Kidney (tissue), 14 donors: ENCODE results near the gene CRYBG1. TPM values are rescaled to one million over a fixed set of nuclear protein-coding genes. Genes with fewer than 3 reads are reported as not detected.

Source experiments
- DNase-seq, 5 donors: peaks; one replicate each; pipeline ENCODE4 v3.0.0-alpha.2; 2013 to 2020
- FAIRE-seq: peaks from 2 replicates; lab custom pipeline; 2012; peaks lifted over from hg19 to GRCh38; lab: Jason Lieb, UNC
- H3K27ac ChIP-seq, 2 donors: one replicate each; pipeline ENCODE4 v1.7.0; 2013; ENCODE audit warnings: low read depth in 2 of 2, low read length in 2 of 2, inconsistent platforms in 1 of 2
- H3K27me3 ChIP-seq: one replicate; pipeline ENCODE4 v1.7.1; 2013; ENCODE audit warnings: low read length, inconsistent platforms; ENCODE audit not compliant: control insufficient read depth, insufficient read depth
- H3K36me3 ChIP-seq, 3 donors: one replicate each; pipeline versions ENCODE4 v1.7.0 to v1.7.1; 2013; ENCODE audit warnings: low read length in 3 of 3, control low read depth in 1 of 3, inconsistent platforms in 1 of 3; ENCODE audit not compliant: insufficient read depth in 3 of 3, control insufficient read depth in 2 of 3
- H3K4me1 ChIP-seq, 3 donors: one replicate each; pipeline versions ENCODE4 v1.7.0 to v1.7.1; 2013; ENCODE audit warnings: low read length in 3 of 3, inconsistent platforms in 1 of 3, low read depth in 1 of 3; ENCODE audit not compliant: control insufficient read depth in 2 of 3, insufficient read depth in 2 of 3
- H3K4me3 ChIP-seq, 3 donors: one replicate each; pipeline versions ENCODE4 v1.7.0 to v1.8.1; 2013; ENCODE audit warnings: low read length in 3 of 3, control low read depth in 1 of 3, inconsistent platforms in 1 of 3
- H3K9ac ChIP-seq, 3 donors: one replicate each; pipeline versions ENCODE4 v1.7.0 to v1.7.1; 2013; ENCODE audit warnings: low read length in 3 of 3, control low read depth in 1 of 3, inconsistent platforms in 1 of 3
- H3K9me3 ChIP-seq, 3 donors: one replicate each; pipeline versions ENCODE4 v1.7.0 to v1.7.1; 2013; ENCODE audit warnings: low read length in 3 of 3, control low read depth in 1 of 3, inconsistent platforms in 1 of 3; ENCODE audit not compliant: control insufficient read depth in 2 of 3, insufficient read depth in 1 of 3
- CTCF ChIP-seq: IDR thresholded peaks from 3 replicates; pipeline ENCODE4 v1.5.1; 2012; ENCODE audit warnings: mild to moderate bottlenecking, moderate library complexity, borderline replicate concordance; ENCODE audit not compliant: insufficient read depth; ENCODE audit errors: extremely low read depth
- intact Hi-C: fragments of 100-400 bp; cut with DNase I; formaldehyde crosslinking; loops from one replicate; pipeline ENCODE4 v1.11.1; 2022
- polyA plus RNA-seq: library from polyadenylated mRNA; stranded (reverse); fragments of 350-450 nt; fragmentation: Illumina TruSeq; extraction: RNeasy Lipid Tissue Mini Kit (QIAGEN cat#74804); gene quantifications from one replicate; pipeline ENCODE4 v1.2.3, GENCODE V29; 2014; ENCODE audit warnings: low read depth, low replicate concordance; ENCODE audit not compliant: insufficient read depth
- total RNA-seq: library from RNA; stranded (reverse); fragmentation: NEBNext Ultra II Directional; extraction: Animal tissue kit (Norgen Biotek cat#: 25700); gene quantifications from one replicate; pipeline ENCODE4 v1.2.1, GENCODE V29; 2021
- donor health status: control.
- donor health status: control.
- donor health status: control.
- donor health status: control.
- donor health status: control.
- donor health status: DM: yes; HTN: yes; CAD: no.
- donor health status: Normal renal cell carcinoma (clear cell type).

Gene CRYBG1
- total and polyA plus RNA-seq, 2 donors from 2014 or later, result 7.0 to 32.6 TPM

- H3K27me3 ChIP-seq, result no peaks in the 10 kb centered on the region
- H3K36me3 ChIP-seq, result peaks cover 0 to 5% (median 0%) of the 10 kb centered on the region in 3 donors
- FAIRE-seq (no peak), DNase-seq (no peak)
- H3K9ac ChIP-seq, result no peak overlapping the region
- H3K4me1 ChIP-seq, result peaks cover 0 to 14% (median 5%) of the 10 kb centered on the region in 3 donors
- no peak overlapping the region for H3K27ac ChIP-seq
- no peaks in the 10 kb centered on the region for H3K9me3 ChIP-seq
- no peak overlapping the region for H3K4me3 ChIP-seq
- intact Hi-C loops, result no loop called here
- TF ChIP-seq CTCF, result no peak
Observed at GRCh38 chr6:106517706-106518105, 157.2 kb downstream of the CRYBG1 start.

- no peak for TF ChIP-seq CTCF
- H3K4me3 ChIP-seq, result no peak overlapping the region
- FAIRE-seq (no peak), DNase-seq (no peak)
- no peak overlapping the region for H3K27ac ChIP-seq
- peaks cover 0 to 5% (median 0%) of the 10 kb centered on the region in 3 donors for H3K36me3 ChIP-seq
- no peak overlapping the region for H3K9ac ChIP-seq
- intact Hi-C loops, result no loop called here
- H3K9me3 ChIP-seq, result no peaks in the 10 kb centered on the region
- H3K4me1 ChIP-seq, result peaks cover 0 to 7% (median 3%) of the 10 kb centered on the region in 3 donors
- H3K27me3 ChIP-seq, result no peaks in the 10 kb centered on the region
Observed at GRCh38 chr6:106518748-106519147, 158.2 kb downstream of the CRYBG1 start.

- Histone ChIP-seq H3K27ac (no peak overlapping the region), H3K9me3 (no peaks in the 10 kb centered on the region), H3K4me1 (peaks cover 0 to 6% (median 0%) of the 10 kb centered on the region in 3 donors), H3K27me3 (no peaks in the 10 kb centered on the region), H3K4me3 (no peak overlapping the region), H3K9ac (no peak overlapping the region), H3K36me3 (peaks cover 0 to 5% (median 0%) of the 10 kb centered on the region in 3 donors)
- FAIRE-seq, result no peak
- intact Hi-C loops, result no loop called here
- no peak for TF ChIP-seq CTCF
- DNase-seq, result peak in 3 of 5 donors; percentile 1 to 80 (median 10)
Observed at GRCh38 chr6:106519460-106520394, 159.2 kb downstream of the CRYBG1 start.
